Suppressor macrophage treated with lipopolysaccharide for 1 hour (primary cell): ENCODE results near the gene C9orf153.
"Not testable (repeated sequence)": the region's sequence is repeated elsewhere in the genome, so short reads cannot be mapped to it uniquely, and the experiment has no call there.

ENCODE experiments used
- DNase-seq, 3 donors: peaks; one replicate each; pipeline ENCODE4 v3.0.0-alpha.2; 2020 to 2022

The C9orf153 gene

GRCh38 chr9:86262492-86262891, 3.0 kb upstream of the C9orf153 start:
- DNase-seq = no peak

- DNase-seq = no peak
Observed at GRCh38 chr9:86257391-86257790, 2.1 kb downstream of the C9orf153 start.

- DNase-seq = no peak
Observed at GRCh38 chr9:86256653-86257052, 2.8 kb downstream of the C9orf153 start.

GRCh38 chr9:86253577-86253976, 5.9 kb downstream of the C9orf153 start:
- DNase-seq = no peak

- no peak for DNase-seq
Observed at GRCh38 chr9:86252870-86253269, 6.6 kb downstream of the C9orf153 start.

GRCh38 chr9:86250123-86250522, 9.3 kb downstream of the C9orf153 start:
- no peak for DNase-seq

- no peak for DNase-seq
Observed at GRCh38 chr9:86248746-86249145, 10.7 kb downstream of the C9orf153 start.

- no peak for DNase-seq
Observed at GRCh38 chr9:86246752-86247161, 12.7 kb downstream of the C9orf153 start.

- peak in 2 of 3 donors; percentile 5 to 20 for DNase-seq
Observed at GRCh38 chr9:86242071-86242470, 17.4 kb downstream of the C9orf153 start.

GRCh38 chr9:86241216-86241615, 18.2 kb downstream of the C9orf153 start:
- DNase-seq = no peak

GRCh38 chr9:86238861-86239770, 20.3 kb downstream of the C9orf153 start:
- peak in 1 of 3 donors; percentile 7 for DNase-seq

GRCh38 chr9:86230858-86231257, 28.6 kb downstream of the C9orf153 start:
- no peak for DNase-seq

- DNase-seq = no peak
Observed at GRCh38 chr9:86222667-86223066, 36.8 kb downstream of the C9orf153 start.

GRCh38 chr9:86219606-86220005, 39.9 kb downstream of the C9orf153 start:
- DNase-seq = no peak

- DNase-seq = no peak
Observed at GRCh38 chr9:86217076-86217755, 42.2 kb downstream of the C9orf153 start.

GRCh38 chr9:86207193-86207592, 52.3 kb downstream of the C9orf153 start:
- no peak for DNase-seq

GRCh38 chr9:86202338-86202882, 57.0 kb downstream of the C9orf153 start:
- DNase-seq = peak; percentile 66 to 78 (median 66)

GRCh38 chr9:86201474-86202337, 57.8 kb downstream of the C9orf153 start:
- no peak for DNase-seq

GRCh38 chr9:86200599-86201162, 58.8 kb downstream of the C9orf153 start:
- no peak for DNase-seq

GRCh38 chr9:86193088-86193487, 66.4 kb downstream of the C9orf153 start:
- no peak for DNase-seq

GRCh38 chr9:86190700-86191099, 68.8 kb downstream of the C9orf153 start:
- not testable (repeated sequence) for DNase-seq

- DNase-seq = no peak
Observed at GRCh38 chr9:86187121-86187520, 72.3 kb downstream of the C9orf153 start.
